Activated naive CD4-positive, alpha-beta T cell treated with anti-CD3 and anti-CD28 coated beads for 36 hours (primary cell): ENCODE measurements around the gene SLC39A11. TPM values are rescaled to one million over a fixed set of nuclear protein-coding genes. Genes with fewer than 3 reads are reported as not detected.

Experiments used
- CTCF ChIA-PET: fragments of 350-600 bp; sonication (Branson Sonifier 250); formaldehyde crosslinking; loops from one replicate; lab custom pipeline; 2021; ENCODE audit warnings: antibody characterized with exemption; lab: Charles Lee
- DNase-seq: peaks from one replicate; pipeline ENCODE4 v3.0.0-alpha.2; 2020
- H3K27ac Mint-ChIP-seq: one replicate; pipeline ENCODE4 v1.8.0; 2021; ENCODE audit warnings: mild to moderate bottlenecking, mixed read lengths
- H3K27me3 Mint-ChIP-seq: one replicate; pipeline ENCODE4 v1.8.0; 2021; ENCODE audit warnings: low read depth, mixed read lengths
- H3K36me3 Mint-ChIP-seq: one replicate; pipeline ENCODE4 v1.8.0; 2021; ENCODE audit warnings: low read depth, mixed read lengths
- H3K4me1 Mint-ChIP-seq: one replicate; pipeline ENCODE4 v1.8.0; 2021; ENCODE audit warnings: low read depth, mixed read lengths
- H3K4me3 Mint-ChIP-seq: one replicate; pipeline ENCODE4 v1.8.0; 2021; ENCODE audit warnings: mild to moderate bottlenecking, moderate library complexity, mixed read lengths
- H3K9me3 Mint-ChIP-seq: one replicate; pipeline ENCODE4 v1.8.0; 2021; ENCODE audit warnings: mixed read lengths
- intact Hi-C: fragments of 100-400 bp; cut with micrococcal nuclease; formaldehyde crosslinking; loops from one replicate; pipeline ENCODE4 v1.15.1; 2023
- total RNA-seq, 2 experiments: library from RNA; stranded (reverse); gene quantifications; one replicate each; pipeline ENCODE4 v1.2.3, GENCODE V29; 2021

The SLC39A11 gene
- total RNA-seq, 2 experiments from 2014 or later, result 14.0 to 16.4 TPM

DNA sequence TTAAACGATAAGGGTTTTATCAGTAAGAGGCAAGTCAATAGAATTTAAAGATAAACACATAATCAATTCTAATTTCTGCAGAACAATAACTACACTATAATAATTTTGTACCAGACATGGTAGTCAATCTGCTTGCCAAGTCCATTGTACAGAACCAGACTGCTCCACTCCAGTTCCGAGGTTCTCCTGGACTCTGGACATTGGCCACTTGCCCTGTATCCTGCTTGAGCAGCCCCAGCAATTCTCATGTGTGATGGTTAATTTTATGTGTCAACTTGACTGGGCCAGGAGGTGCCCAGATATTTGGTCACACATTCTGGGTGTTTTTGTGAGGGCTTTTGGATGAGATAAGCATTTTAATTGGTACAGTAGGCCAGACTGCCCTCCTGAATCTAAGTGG lies 384.6 kb downstream of the SLC39A11 start:
- H3K4me1 Mint-ChIP-seq, result peaks cover 24% of the 10 kb centered on the region
- H3K9me3 Mint-ChIP-seq, result peaks cover 13% of the 10 kb centered on the region
- H3K36me3 Mint-ChIP-seq, result peaks cover 28% of the 10 kb centered on the region

DNA sequence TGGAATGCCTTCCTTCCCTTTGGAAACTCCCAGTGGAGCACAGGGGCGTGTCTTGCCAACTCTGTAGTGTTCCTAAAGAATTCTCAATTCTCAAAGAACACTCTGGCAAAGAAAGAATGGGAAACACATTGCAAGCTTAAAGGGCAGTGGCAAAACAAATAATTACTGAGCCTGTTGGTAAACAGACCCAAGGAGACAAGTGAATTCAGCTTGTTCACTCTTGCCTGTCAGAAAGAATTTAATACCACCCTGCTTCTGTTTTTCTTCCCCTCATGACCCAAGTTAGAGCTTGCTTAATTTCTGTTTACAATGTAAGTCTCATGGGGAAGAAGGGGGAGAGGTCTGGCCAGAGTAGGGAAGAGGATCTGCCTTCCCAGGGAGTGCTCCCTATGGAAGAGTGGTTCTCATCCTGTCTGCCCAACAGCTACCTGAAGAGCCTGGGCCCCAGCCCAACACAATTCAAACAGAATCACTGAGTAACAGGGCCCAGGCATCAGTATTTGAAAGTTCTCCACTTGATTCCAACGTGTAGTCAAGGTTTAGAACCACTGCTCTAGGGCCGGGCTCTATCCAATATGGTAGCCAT lies 386.0 kb downstream of the SLC39A11 start:
- no peak overlapping the region for H3K4me3 Mint-ChIP-seq
- CTCF ChIA-PET, result no interaction called here
- intact Hi-C loops, result no loop called here
- no peak for DNase-seq
- no peak overlapping the region for H3K27ac Mint-ChIP-seq
- peaks cover 13% of the 10 kb centered on the region for H3K9me3 Mint-ChIP-seq
- peaks cover 24% of the 10 kb centered on the region for H3K4me1 Mint-ChIP-seq
- no peaks in the 10 kb centered on the region for H3K27me3 Mint-ChIP-seq
- H3K36me3 Mint-ChIP-seq, result peaks cover 20% of the 10 kb centered on the region

More for the DNA sequence above, 384.6 kb downstream of the SLC39A11 start:
- H3K4me3 Mint-ChIP-seq, result no peak overlapping the region
- H3K27me3 Mint-ChIP-seq, result no peaks in the 10 kb centered on the region
- intact Hi-C loops, result no loop called here
- no peak overlapping the region for H3K27ac Mint-ChIP-seq
- no peak for DNase-seq
- CTCF ChIA-PET, result no interaction called here

DNA sequence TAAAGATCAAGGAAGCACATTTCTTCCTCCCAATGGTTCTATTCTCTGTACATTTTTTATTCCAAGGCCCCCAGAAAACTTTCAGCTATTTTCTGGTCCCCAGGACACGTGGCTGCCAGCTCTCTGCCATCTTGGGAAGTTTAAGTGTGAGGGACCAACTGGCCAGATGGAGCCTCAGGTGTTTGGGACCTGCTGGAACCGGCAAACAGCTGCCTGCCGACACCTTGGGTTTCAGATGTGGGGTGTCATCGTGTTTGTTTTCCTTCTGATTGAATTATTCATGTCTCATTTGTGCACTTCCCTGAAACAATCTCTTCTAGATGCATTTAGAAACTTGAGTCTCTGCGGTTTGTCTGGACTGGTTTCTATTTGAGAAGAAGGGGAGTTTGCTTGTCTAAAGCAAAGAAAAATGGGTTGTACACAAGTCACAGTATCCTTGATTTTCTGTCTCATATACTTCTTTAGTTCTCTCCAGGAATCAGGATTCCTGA lies 386.5 kb downstream of the SLC39A11 start:
- no peaks in the 10 kb centered on the region for H3K27me3 Mint-ChIP-seq
- H3K4me1 Mint-ChIP-seq, result peaks cover 21% of the 10 kb centered on the region
- peaks cover 19% of the 10 kb centered on the region for H3K36me3 Mint-ChIP-seq
- intact Hi-C loops, result no loop called here
- CTCF ChIA-PET, result no interaction called here
- H3K9me3 Mint-ChIP-seq, result peaks cover 10% of the 10 kb centered on the region
- H3K27ac Mint-ChIP-seq, result no peak overlapping the region
- DNase-seq, result no peak
- no peak overlapping the region for H3K4me3 Mint-ChIP-seq

DNA sequence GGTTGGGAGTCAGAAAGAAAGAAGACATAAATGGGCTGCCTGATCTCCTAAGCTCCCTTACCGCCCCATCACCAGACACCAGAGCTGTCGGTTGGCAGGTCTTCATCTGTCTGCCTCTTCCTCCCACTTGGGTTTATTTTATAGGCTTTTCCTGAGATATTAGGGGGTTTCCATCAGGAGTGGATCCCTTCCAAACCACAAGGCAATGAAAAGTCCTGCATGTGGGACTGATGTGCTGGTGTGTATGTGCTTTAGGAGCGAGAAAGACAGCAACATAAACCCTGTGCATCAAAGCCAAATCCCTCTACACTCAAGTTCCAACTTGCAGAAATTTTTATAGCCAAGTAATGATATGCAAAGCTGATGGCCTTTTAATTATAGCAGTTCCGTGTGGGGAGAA lies 389.5 kb downstream of the SLC39A11 start:
- intact Hi-C loops, result no loop called here
- H3K9me3 Mint-ChIP-seq, result no peaks in the 10 kb centered on the region
- H3K36me3 Mint-ChIP-seq, result peaks cover 4% of the 10 kb centered on the region
- H3K4me1 Mint-ChIP-seq, result no peaks in the 10 kb centered on the region
- no peak overlapping the region for H3K4me3 Mint-ChIP-seq
- no peaks in the 10 kb centered on the region for H3K27me3 Mint-ChIP-seq
- H3K27ac Mint-ChIP-seq, result no peak overlapping the region
- CTCF ChIA-PET, result interaction anchor here (0.7 kb wide), 1 partner anchor 143 kb away, joined by 3 read pairs; no protein-coding TSS in a partner anchor
- DNase-seq, result no peak

DNA sequence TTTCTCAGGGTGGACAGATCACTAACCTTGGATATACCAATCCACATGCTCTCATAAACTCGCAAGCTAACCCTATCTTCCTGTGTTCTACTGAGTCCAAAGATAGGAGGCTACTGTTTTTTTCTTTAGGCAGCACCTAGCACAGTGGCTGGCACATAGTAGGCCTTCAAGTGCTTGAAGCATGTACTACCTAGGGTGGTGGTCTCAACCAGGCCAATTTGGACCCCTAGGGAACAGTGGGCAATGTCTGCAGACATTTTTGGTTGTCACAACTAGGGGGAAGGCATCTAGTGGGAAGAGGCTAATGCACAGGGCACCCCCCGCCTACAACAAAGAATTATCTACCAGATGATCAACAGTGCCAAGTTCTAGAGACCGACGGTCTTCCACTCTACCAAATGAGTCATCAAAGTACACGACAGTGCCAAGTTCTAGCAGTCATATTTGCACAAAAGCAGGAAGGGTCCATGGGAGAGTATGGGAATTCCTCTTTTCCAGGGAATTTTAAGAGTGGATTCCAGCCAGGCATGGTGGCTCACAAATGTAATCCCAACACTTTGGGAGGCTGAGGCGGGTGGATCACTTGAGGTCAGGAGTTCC lies 390.3 kb downstream of the SLC39A11 start:
- intact Hi-C loops, result no loop called here
- H3K9me3 Mint-ChIP-seq, result no peaks in the 10 kb centered on the region
- CTCF ChIA-PET, result interaction anchor here (1.2 kb wide), 1 partner anchor 25 kb away, joined by 6 read pairs; no protein-coding TSS in a partner anchor
- no peaks in the 10 kb centered on the region for H3K27me3 Mint-ChIP-seq
- DNase-seq, result no peak
- H3K36me3 Mint-ChIP-seq, result peaks cover 4% of the 10 kb centered on the region
- H3K27ac Mint-ChIP-seq, result no peak overlapping the region
- H3K4me1 Mint-ChIP-seq, result no peaks in the 10 kb centered on the region
- no peak overlapping the region for H3K4me3 Mint-ChIP-seq

DNA sequence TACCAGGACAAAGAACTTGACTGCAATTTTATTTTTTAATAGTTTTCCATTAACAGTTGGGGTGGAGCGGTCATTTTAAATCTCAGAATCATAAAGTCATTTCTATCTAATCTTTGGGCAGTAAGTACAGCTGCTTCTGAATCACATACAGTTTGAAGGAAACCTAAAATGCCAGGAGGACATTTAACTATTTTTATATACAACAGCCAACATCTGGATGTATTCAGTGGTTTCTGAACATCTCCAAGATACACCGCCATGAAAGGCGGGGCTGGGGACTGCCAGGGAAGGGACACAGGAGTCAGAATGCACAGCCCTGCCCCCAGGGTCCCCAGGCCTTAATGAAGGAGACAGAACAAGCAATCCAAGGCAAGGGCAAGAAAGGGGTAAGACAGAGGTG lies 392.3 kb downstream of the SLC39A11 start:
- H3K27me3 Mint-ChIP-seq, result no peaks in the 10 kb centered on the region
- CTCF ChIA-PET, result interaction anchor here (0.7 kb wide), 1 partner anchor 417 kb away, joined by 3 read pairs; no protein-coding TSS in a partner anchor
- no peaks in the 10 kb centered on the region for H3K4me1 Mint-ChIP-seq
- no peak overlapping the region for H3K4me3 Mint-ChIP-seq
- intact Hi-C loops, result no loop called here
- peaks cover 4% of the 10 kb centered on the region for H3K36me3 Mint-ChIP-seq
- no peaks in the 10 kb centered on the region for H3K9me3 Mint-ChIP-seq
- no peak overlapping the region for H3K27ac Mint-ChIP-seq
- DNase-seq, result no peak

DNA sequence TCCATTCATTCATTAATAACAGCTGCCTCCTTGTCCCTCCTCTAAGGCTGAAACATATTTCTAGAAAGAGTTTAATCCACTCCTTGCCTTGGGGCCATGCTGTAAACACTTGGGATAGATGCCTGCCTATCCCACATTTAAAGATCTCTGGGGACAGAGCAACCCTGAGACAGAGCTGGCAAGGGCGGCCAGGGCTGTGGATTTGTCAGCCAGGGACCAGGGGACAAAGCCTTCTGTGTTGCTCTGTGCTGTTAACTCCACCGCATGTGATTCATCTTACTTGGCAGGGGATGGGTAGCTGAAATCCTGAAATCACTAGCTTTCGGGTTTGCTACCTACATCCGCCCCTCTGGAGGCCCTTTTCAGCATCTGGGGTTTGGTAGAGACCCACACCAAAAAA lies 392.9 kb downstream of the SLC39A11 start:
- Mint-ChIP-seq H3K4me1 (no peaks in the 10 kb centered on the region), H3K27me3 (no peaks in the 10 kb centered on the region), H3K9me3 (no peaks in the 10 kb centered on the region), H3K36me3 (peaks cover 4% of the 10 kb centered on the region), H3K27ac (no peak overlapping the region), H3K4me3 (no peak overlapping the region)
- no peak for DNase-seq
- intact Hi-C loops, result no loop called here
- CTCF ChIA-PET, result interaction anchor here (0.7 kb wide), 1 partner anchor 417 kb away, joined by 3 read pairs; no protein-coding TSS in a partner anchor

DNA sequence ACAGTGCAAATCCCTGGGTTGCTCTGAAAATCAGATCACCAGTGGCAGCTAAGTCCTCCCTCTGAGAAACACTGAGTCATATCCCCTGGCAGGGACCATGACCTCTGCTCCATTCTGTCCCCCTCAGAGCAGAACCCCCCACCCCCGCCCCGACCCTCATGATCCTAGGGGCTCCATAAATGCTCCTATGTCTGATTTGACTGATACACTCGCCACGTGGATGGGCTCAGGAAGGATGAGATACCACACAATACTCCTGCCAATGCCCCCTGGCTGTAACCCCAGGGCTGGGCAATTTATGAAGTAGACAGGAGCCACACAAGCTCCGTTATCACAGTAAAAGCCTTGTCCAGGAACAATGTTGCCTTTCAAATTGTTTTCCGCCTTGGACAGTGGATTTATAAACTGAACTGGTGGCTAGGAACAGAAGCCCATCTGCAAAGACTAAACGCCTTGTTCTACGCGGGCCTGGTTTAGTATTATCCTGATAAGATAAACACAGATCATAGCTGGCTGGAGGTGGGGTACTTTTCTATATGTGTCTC lies 394.8 kb downstream of the SLC39A11 start:
- no peak for DNase-seq
- H3K4me1 Mint-ChIP-seq, result no peaks in the 10 kb centered on the region
- H3K27ac Mint-ChIP-seq, result no peak overlapping the region
- intact Hi-C loops, result no loop called here
- H3K4me3 Mint-ChIP-seq, result no peak overlapping the region
- no peaks in the 10 kb centered on the region for H3K27me3 Mint-ChIP-seq
- no peaks in the 10 kb centered on the region for H3K9me3 Mint-ChIP-seq
- H3K36me3 Mint-ChIP-seq, result peaks cover 4% of the 10 kb centered on the region
- CTCF ChIA-PET, result no interaction called here

DNA sequence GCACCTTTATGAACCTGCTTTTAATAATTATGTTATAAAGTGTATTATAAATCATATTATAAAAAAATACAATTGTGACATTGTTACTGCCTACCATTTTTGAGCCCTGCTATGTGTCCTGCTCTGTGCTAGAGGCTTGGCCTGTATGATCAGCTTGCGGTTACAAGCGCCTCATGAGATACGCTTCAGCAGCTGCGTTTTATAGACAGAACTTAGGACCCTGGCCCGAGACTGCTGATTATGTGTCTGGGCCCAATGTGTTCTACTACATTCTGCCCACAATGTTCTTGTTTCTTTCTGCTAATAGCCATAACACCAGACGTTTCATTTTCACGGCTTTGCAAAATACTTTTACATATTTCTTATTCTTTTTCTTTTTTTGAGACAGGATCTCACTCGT lies 395.8 kb downstream of the SLC39A11 start:
- no peaks in the 10 kb centered on the region for H3K4me1 Mint-ChIP-seq
- no peaks in the 10 kb centered on the region for H3K9me3 Mint-ChIP-seq
- H3K4me3 Mint-ChIP-seq, result no peak overlapping the region
- no peak for DNase-seq
- peaks cover 3% of the 10 kb centered on the region for H3K36me3 Mint-ChIP-seq
- no peak overlapping the region for H3K27ac Mint-ChIP-seq
- intact Hi-C loops, result no loop called here
- CTCF ChIA-PET, result interaction anchor here (0.7 kb wide), 1 partner anchor 673 kb away, joined by 3 read pairs; no protein-coding TSS in a partner anchor
- H3K27me3 Mint-ChIP-seq, result no peaks in the 10 kb centered on the region

DNA sequence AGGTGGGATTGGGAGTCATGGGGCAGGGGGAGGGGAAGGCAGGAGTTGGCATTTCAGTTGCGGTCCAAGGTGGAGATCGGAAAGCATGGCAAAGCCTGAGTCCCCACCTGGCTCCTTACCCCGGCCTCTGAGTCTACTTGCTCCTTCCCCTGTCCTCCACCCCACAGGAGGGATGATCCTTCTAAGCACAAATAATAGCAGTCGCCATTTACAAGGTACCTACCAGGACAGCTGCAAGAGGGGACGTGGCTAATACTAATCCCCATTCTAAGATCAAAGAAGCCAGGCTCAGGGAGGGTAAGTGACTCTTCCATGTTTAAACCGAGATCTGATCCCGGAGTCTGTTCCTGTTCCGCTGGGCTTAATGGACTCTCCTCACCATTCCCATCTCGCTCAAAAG lies 396.3 kb downstream of the SLC39A11 start:
- H3K27ac Mint-ChIP-seq, result no peak overlapping the region
- no peak overlapping the region for H3K4me3 Mint-ChIP-seq
- no peaks in the 10 kb centered on the region for H3K9me3 Mint-ChIP-seq
- no peak for DNase-seq
- no peaks in the 10 kb centered on the region for H3K27me3 Mint-ChIP-seq
- intact Hi-C loops, result no loop called here
- H3K4me1 Mint-ChIP-seq, result no peaks in the 10 kb centered on the region
- CTCF ChIA-PET, result interaction anchor here (0.7 kb wide), 1 partner anchor 674 kb away, joined by 3 read pairs; no protein-coding TSS in a partner anchor
- H3K36me3 Mint-ChIP-seq, result peaks cover 2% of the 10 kb centered on the region

DNA sequence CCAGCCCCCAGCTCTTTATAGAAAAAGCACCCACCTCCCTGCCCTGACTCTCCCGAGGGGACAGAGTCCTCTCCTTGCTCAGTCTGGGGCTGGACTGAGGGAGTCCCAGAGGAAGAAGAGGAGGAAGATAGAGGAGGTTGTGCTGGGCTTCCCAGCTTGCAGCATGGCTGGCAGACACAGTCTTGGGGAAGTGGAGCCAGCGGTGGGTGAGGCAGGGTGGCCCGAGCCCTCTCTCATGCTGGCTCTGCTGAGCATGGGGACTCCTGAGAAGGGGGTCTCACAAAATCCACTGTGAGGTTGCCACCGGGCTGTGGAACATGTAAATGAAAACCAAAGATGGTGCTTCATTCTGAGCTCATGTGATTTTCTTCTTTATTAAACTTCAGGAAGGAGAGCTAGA lies 398.5 kb downstream of the SLC39A11 start:
- H3K4me1 Mint-ChIP-seq, result no peaks in the 10 kb centered on the region
- CTCF ChIA-PET, result interaction anchor here (0.9 kb wide), 1 partner anchor 33 kb away, joined by 3 read pairs; no protein-coding TSS in a partner anchor
- no peaks in the 10 kb centered on the region for H3K27me3 Mint-ChIP-seq
- no peak for DNase-seq
- H3K4me3 Mint-ChIP-seq, result no peak overlapping the region
- H3K9me3 Mint-ChIP-seq, result no peaks in the 10 kb centered on the region
- H3K27ac Mint-ChIP-seq, result no peak overlapping the region
- intact Hi-C loops, result no loop called here
- H3K36me3 Mint-ChIP-seq, result no peaks in the 10 kb centered on the region

DNA sequence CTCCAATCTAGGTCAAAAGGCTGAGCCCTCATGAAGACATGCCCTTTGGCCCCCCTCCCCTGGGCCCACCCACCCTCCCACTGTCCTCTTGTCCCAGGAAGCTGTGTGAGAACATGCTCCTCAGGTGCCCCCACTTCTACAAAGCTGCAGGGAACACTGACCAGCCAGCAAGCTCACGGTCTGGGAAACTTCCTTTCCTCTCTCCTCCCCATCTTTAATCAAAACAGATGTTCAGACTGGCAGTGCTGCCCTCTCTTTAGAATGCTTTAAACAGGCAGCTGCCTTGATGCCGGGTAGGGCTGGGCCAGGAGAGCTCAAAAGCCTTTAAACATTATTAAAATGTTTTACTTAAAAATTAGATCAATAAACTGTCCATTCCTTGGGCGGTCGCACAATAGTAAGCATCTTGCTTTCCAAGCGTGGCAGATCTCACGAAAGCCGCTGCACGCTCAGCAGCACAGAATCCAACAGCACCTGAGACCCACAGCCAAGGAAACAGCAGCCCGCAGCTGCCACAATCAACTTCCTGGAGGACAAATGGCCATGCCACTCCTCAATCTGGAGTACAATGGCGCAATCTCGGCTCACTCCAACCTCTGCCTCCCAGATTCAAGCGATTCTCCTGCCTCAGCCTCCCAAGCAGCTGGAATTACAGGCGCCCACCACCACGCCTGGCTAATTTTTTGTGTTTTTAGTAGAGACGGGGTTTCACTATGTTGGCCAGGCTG lies 399.2 kb downstream of the SLC39A11 start:
- no peaks in the 10 kb centered on the region for H3K4me1 Mint-ChIP-seq
- no peak for DNase-seq
- H3K27me3 Mint-ChIP-seq, result no peaks in the 10 kb centered on the region
- CTCF ChIA-PET, result no interaction called here
- no peak overlapping the region for H3K4me3 Mint-ChIP-seq
- H3K9me3 Mint-ChIP-seq, result no peaks in the 10 kb centered on the region
- no peaks in the 10 kb centered on the region for H3K36me3 Mint-ChIP-seq
- no peak overlapping the region for H3K27ac Mint-ChIP-seq
- intact Hi-C loops, result no loop called here
